Measurements from ENCODE around the gene NXN.

GRCh38 chr17:887551-888209 lies 91.9 kb downstream of the NXN start:
- no peak for TF ChIP-seq CTCF (IDR thresholded peaks at IDR 0.05)
- TF ChIP-seq POLR2A (IDR thresholded peaks at IDR 0.05) = no peak

Measured in Peyer's patch (tissue), 4 donors.